NB4 (cell line): ENCODE measurements around the gene IL1RL2.

Experiments
- POLR2A ChIP-seq: IDR thresholded peaks from 2 replicates; pipeline ENCODE4 v1.6.1; 2011; ENCODE audit warnings: mild to moderate bottlenecking; ENCODE audit not compliant: insufficient read length; ENCODE audit errors: extremely low read depth
- TF ChIP-seq, protein P1 (sequence below): IDR thresholded peaks from one replicate; pipeline ENCODE4 v1.5.1; 2012; ENCODE audit warnings: low read depth, low read length
- TF ChIP-seq, protein P2 (sequence below): IDR thresholded peaks from 2 replicates; pipeline ENCODE4 v1.6.1; 2011; ENCODE audit warnings: low read depth, low read length

DNA sequence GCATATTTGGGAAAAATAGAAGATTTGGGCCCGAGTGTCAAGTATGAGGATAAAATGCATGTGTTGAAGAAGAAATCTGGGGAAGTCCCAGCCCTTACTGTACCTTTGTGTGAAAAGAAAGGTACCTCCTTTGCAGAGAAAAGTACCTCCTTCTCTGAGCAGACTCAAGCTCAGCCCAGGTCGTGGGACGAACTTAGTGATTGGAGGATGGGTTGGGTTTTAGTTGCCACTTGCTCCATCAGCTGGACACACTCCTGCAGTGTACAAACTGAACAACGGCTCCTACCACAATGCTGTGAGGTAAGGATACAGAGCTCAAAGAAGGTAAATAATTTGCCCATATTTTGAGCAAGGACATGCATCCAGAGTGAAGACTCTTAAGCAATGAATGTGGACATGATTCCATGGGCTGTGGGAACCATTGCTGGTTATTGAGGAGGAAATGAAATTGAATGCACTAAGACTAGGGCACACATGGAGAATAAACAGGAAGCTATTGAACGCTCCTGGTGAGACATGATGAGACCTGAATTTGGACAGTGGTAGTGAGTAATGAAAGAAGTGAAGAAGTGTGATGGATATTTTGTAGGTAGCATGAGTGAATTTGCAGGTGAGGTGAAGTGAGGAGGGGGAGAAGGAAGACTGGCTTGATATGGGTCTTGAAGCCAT is 74.8 kb downstream of the IL1RL2 start:
- TF ChIP-seq, protein P1, sequence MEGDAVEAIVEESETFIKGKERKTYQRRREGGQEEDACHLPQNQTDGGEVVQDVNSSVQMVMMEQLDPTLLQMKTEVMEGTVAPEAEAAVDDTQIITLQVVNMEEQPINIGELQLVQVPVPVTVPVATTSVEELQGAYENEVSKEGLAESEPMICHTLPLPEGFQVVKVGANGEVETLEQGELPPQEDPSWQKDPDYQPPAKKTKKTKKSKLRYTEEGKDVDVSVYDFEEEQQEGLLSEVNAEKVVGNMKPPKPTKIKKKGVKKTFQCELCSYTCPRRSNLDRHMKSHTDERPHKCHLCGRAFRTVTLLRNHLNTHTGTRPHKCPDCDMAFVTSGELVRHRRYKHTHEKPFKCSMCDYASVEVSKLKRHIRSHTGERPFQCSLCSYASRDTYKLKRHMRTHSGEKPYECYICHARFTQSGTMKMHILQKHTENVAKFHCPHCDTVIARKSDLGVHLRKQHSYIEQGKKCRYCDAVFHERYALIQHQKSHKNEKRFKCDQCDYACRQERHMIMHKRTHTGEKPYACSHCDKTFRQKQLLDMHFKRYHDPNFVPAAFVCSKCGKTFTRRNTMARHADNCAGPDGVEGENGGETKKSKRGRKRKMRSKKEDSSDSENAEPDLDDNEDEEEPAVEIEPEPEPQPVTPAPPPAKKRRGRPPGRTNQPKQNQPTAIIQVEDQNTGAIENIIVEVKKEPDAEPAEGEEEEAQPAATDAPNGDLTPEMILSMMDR, result no peak
- no peak for TF ChIP-seq POLR2A
- TF ChIP-seq, protein P2, sequence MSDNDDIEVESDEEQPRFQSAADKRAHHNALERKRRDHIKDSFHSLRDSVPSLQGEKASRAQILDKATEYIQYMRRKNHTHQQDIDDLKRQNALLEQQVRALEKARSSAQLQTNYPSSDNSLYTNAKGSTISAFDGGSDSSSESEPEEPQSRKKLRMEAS, result no peak
